Gastroesophageal sphincter (tissue), 4 donors: Measurements from ENCODE around the gene DCC. TPM values are rescaled to one million over a fixed set of nuclear protein-coding genes. Genes with fewer than 3 reads are reported as not detected.

Source experiments
- ATAC-seq: fragments of 150-250 bp; one replicate; pipeline ENCODE4 v1.9.1; 2016; ENCODE audit warnings: mild to moderate bottlenecking, moderate library complexity
- H3K27ac ChIP-seq, 4 donors: fragments of 200-600 bp; sonication (generic) in 3 of 4; 1 replicate in 3 of 4; 2 replicates in 1 of 4; pipeline ENCODE4 v1.5.1; 2016 to 2019
- H3K27me3 ChIP-seq: fragments of 200-600 bp; sonication (generic); one replicate; pipeline ENCODE4 v1.5.1; 2019
- H3K36me3 ChIP-seq, 2 donors: fragments of 200-600 bp; sonication (generic); one replicate each; pipeline ENCODE4 v1.5.1; 2019; ENCODE audit warnings: control low read depth in 1 of 2
- H3K4me1 ChIP-seq, 3 donors: fragments of 200-600 bp; sonication (generic); 1 replicate in 2 of 3; 2 replicates in 1 of 3; pipeline ENCODE4 v1.5.1; 2016 to 2019; ENCODE audit warnings: control low read depth in 2 of 3
- H3K4me3 ChIP-seq, 2 donors: fragments of 200-600 bp; sonication (generic); one replicate each; pipeline ENCODE4 v1.5.1; 2019; ENCODE audit warnings: mild to moderate bottlenecking in 1 of 2, moderate library complexity in 1 of 2
- H3K9me3 ChIP-seq, 3 donors: fragments of 200-600 bp; sonication (generic); one replicate each; pipeline ENCODE4 v1.5.1; 2017 to 2019; ENCODE audit warnings: control low read depth in 2 of 3
- CTCF ChIP-seq, 4 experiments: fragments of 200-600 bp in 2 of 4; fragments of 450-650 bp in 2 of 4; sonication (generic) in 1 of 4; IDR thresholded peaks; one replicate each; pipeline ENCODE4 v1.5.1; 2017 to 2019; ENCODE audit warnings: antibody characterized with exemption in 4 of 4, mild to moderate bottlenecking in 2 of 4, moderate library complexity in 2 of 4
- EP300 ChIP-seq: sonication (generic); formaldehyde crosslinking; IDR thresholded peaks from one replicate; pipeline ENCODE4 v1.6.1; 2017; ENCODE audit warnings: antibody characterized with exemption, mild to moderate bottlenecking
- POLR2A ChIP-seq, 2 donors: fragments of 450-650 bp; IDR thresholded peaks; one replicate each; pipeline ENCODE4 v1.6.1; 2017; ENCODE audit warnings: antibody characterized with exemption in 2 of 2, mild to moderate bottlenecking in 2 of 2, moderate library complexity in 1 of 2
- POLR2AphosphoS5 ChIP-seq: sonication (generic); formaldehyde crosslinking; IDR thresholded peaks from one replicate; pipeline ENCODE4 v1.6.1; 2017; ENCODE audit warnings: antibody characterized with exemption
- WGBS, 2 donors: methylation state at CpG; one replicate each; pipeline ENCODE4 v1.1.5; 2018; ENCODE audit warnings: low coverage in 1 of 2; 5-methylcytosine and 5-hydroxymethylcytosine counted together
- total RNA-seq, 4 donors: library from RNA; depleted of rRNA; stranded (reverse); fragments of >200 nt; gene quantifications; one replicate each; pipeline ENCODE4 v1.1.0, GENCODE V29; 2016

Gene DCC
- under 1 TPM in 3 of 4 donors, not detected in 1; 0.13 to 0.54 (median 0.47) TPM for total RNA-seq

DNA sequence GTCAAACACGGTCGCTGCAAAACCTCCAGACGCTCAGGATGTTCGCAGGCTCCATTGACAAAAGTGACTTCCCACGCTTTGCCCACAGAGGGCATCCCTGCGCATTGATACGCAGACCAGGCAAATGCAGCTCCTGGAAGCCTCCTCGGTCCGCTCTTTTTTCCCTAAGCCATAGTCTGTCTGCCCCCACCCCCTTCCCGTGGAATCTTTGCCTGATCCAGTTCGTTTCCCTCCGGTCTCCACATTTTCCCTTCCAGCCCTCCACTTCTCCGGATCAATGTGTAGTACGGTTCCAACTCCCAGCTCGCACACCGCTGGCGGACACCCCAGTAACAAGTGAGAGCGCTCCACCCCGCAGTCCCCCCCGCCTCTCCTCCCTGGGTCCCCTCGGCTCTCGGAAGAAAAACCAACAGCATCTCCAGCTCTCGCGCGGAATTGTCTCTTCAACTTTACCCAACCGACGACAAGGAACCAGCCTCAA is at the start of gene DCC:
Gene DCC, plus strand, starts transcription at position 307 of the 481 bp plus-strand sequence. CDS start 591 bp downstream, outside the sequence.
- Histone ChIP-seq H3K27ac (no peak within 1 kb of the TSS), H3K9me3 (no peaks in the 10 kb centered on the region), H3K4me3 (peak within 1 kb of the TSS in 1 of 2 donors; percentile 34), H3K4me1 (peaks cover 0 to 28% (median 9%) of the 10 kb centered on the region in 3 donors), H3K36me3 (no peaks in the 10 kb centered on the region), H3K27me3 (peaks cover 69% of the 10 kb centered on the region)
- WGBS, 2 donors = 0 to 1% methylated on average over 20 to 23 of the region's 27 CpGs
- TF ChIP-seq POLR2A (IDR thresholded peaks at IDR 0.05) (no peak), CTCF (IDR thresholded peaks at IDR 0.05) (peak in 1 of 4 experiments; percentile 53)
- no peak for ATAC-seq

DNA sequence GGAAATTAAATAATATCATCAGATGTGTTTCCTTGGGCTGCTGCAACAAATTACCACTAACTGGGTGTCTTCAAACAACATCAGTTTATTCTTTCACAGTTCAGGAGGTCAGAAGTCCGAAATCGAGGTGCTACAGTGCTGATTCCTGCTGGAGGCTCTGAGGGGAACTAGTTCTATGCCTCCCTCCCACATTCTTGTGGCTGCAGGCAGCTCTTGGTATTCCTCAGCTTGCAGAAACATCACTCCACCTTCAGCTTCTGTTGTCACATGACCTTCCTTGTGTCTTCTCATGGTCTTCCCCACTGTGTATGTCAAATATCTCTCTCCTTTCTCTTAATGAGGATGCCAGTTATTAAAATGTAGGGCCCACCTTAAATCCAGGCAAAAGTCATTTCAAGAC is 29.3 kb upstream of the DCC start:
- WGBS, 2 donors = 69 to 73% methylated on average over 2 of the region's 2 CpGs
- Histone ChIP-seq H3K4me1 (no peaks in the 10 kb centered on the region), H3K36me3 (no peaks in the 10 kb centered on the region), H3K27ac (no peak overlapping the region), H3K9me3 (peaks cover 0 to 4% (median 0%) of the 10 kb centered on the region in 3 donors), H3K27me3 (no peaks in the 10 kb centered on the region), H3K4me3 (no peak overlapping the region)
- TF ChIP-seq POLR2A (IDR thresholded peaks at IDR 0.05) (no peak), POLR2AphosphoS5 (no peak), EP300 (no peak)
- no peak for ATAC-seq

DNA sequence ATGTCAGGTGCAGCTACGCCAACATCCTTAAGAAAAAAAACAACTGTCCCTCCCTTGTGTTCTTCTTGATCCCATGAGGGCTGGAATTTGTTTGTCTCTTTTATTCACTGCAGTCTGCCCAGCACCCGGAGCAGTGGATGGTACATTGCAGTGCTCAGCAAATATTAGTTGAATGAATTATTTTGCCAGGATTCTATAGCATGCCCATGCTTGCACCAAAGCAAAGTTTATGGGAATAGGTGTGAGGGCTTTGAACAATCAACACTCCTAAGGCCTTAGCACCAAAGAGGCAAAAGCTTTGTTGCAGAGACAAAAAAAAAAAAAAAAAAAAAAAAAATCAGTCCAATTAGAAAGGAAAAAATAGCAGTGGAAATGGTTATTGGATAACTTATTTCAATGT is 28.7 kb upstream of the DCC start:
- TF ChIP-seq POLR2AphosphoS5 = no peak
- TF ChIP-seq POLR2A (IDR thresholded peaks at IDR 0.05) = no peak
- TF ChIP-seq CTCF (IDR thresholded peaks at IDR 0.05) = no peak
- no peak for TF ChIP-seq EP300
- no peak overlapping the region for H3K27ac ChIP-seq
- ATAC-seq = no peak
- H3K27me3 ChIP-seq = no peaks in the 10 kb centered on the region
- WGBS, 2 donors = 69 to 73% methylated on average over 2 of the region's 2 CpGs
- H3K4me1 ChIP-seq = no peaks in the 10 kb centered on the region
- peaks cover 0 to 6% (median 0%) of the 10 kb centered on the region in 3 donors for H3K9me3 ChIP-seq
- no peaks in the 10 kb centered on the region for H3K36me3 ChIP-seq
- no peak overlapping the region for H3K4me3 ChIP-seq

DNA sequence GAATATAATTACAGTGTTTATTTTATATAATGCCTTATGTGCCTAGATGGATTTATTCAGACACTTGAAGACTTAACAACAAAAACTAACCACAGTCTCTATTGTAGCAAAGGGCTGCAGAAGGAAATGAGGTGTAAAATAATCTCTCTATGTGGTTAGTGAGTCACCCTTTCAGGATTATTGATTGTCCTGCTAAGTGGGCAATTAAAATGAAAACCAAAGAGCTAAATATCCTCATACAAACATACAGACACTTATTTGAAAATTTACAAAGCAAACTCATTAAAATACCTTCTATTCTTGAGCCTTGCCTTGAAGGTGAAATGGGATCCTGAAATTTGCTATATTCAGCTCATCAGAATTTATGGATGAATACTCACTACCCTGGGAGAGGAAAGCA is 27.7 kb upstream of the DCC start:
- H3K36me3 ChIP-seq = no peaks in the 10 kb centered on the region
- no peaks in the 10 kb centered on the region for H3K4me1 ChIP-seq
- peaks cover 0 to 10% (median 0%) of the 10 kb centered on the region in 3 donors for H3K9me3 ChIP-seq
- no peak for TF ChIP-seq CTCF (IDR thresholded peaks at IDR 0.05)
- TF ChIP-seq POLR2AphosphoS5 = no peak
- TF ChIP-seq POLR2A (IDR thresholded peaks at IDR 0.05) = no peak
- no peak for TF ChIP-seq EP300
- H3K27me3 ChIP-seq = no peaks in the 10 kb centered on the region
- no peak for ATAC-seq
- H3K4me3 ChIP-seq = no peak overlapping the region
- H3K27ac ChIP-seq = no peak overlapping the region

- WGBS, 2 donors = 49 to 53% methylated on average over 2 of the region's 2 CpGs
- H3K4me1 ChIP-seq = no peaks in the 10 kb centered on the region
- no peak for ATAC-seq
- TF ChIP-seq EP300 (no peak), POLR2AphosphoS5 (no peak), POLR2A (IDR thresholded peaks at IDR 0.05) (no peak), CTCF (IDR thresholded peaks at IDR 0.05) (no peak)
- no peak overlapping the region for H3K4me3 ChIP-seq
- no peaks in the 10 kb centered on the region for H3K27me3 ChIP-seq
- peaks cover 0 to 10% (median 0%) of the 10 kb centered on the region in 3 donors for H3K9me3 ChIP-seq
- H3K36me3 ChIP-seq = no peaks in the 10 kb centered on the region
- no peak overlapping the region for H3K27ac ChIP-seq
Observed at GRCh38 chr18:52313213-52313612, 26.8 kb upstream of the DCC start.
